ENCODE measurements around the gene ZRANB3.

Gene ZRANB3

GRCh38 chr2:135557530-135557929 lies 26.5 kb upstream of the ZRANB3 start (continued):
- TF ChIP-seq, protein P1, sequence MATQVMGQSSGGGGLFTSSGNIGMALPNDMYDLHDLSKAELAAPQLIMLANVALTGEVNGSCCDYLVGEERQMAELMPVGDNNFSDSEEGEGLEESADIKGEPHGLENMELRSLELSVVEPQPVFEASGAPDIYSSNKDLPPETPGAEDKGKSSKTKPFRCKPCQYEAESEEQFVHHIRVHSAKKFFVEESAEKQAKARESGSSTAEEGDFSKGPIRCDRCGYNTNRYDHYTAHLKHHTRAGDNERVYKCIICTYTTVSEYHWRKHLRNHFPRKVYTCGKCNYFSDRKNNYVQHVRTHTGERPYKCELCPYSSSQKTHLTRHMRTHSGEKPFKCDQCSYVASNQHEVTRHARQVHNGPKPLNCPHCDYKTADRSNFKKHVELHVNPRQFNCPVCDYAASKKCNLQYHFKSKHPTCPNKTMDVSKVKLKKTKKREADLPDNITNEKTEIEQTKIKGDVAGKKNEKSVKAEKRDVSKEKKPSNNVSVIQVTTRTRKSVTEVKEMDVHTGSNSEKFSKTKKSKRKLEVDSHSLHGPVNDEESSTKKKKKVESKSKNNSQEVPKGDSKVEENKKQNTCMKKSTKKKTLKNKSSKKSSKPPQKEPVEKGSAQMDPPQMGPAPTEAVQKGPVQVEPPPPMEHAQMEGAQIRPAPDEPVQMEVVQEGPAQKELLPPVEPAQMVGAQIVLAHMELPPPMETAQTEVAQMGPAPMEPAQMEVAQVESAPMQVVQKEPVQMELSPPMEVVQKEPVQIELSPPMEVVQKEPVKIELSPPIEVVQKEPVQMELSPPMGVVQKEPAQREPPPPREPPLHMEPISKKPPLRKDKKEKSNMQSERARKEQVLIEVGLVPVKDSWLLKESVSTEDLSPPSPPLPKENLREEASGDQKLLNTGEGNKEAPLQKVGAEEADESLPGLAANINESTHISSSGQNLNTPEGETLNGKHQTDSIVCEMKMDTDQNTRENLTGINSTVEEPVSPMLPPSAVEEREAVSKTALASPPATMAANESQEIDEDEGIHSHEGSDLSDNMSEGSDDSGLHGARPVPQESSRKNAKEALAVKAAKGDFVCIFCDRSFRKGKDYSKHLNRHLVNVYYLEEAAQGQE (tag by site-specific recombination; IDR thresholded peaks at IDR 0.05): no peak
- no peak for TF ChIP-seq REPIN1 (tag by site-specific recombination; IDR thresholded peaks at IDR 0.05; ENCODE audit: low read depth)
- no peak for TF ChIP-seq HIC1 (tag by site-specific recombination; IDR thresholded peaks at IDR 0.05)

GRCh38 chr2:135555311-135555710 lies 24.3 kb upstream of the ZRANB3 start:
- TF ChIP-seq ZFHX2 (tag by site-specific recombination; conservative IDR thresholded peaks at IDR 0.05) (no peak), ZNF10 (tag by site-specific recombination; IDR thresholded peaks at IDR 0.05) (peak; percentile 83)
- Histone ChIP-seq H3K36me3 (ENCODE audit: control insufficient read depth in 2 of 2, insufficient read depth in 1 of 2, low read length in 2 of 2) (no peaks in the 10 kb centered on the region), H3K4me3 (ENCODE audit: low read depth, low read length) (no peak overlapping the region), H3K4me1 (ENCODE audit: control insufficient read depth, insufficient read depth, low read length) (no peaks in the 10 kb centered on the region), H3K9me3 (ENCODE audit: control insufficient read depth, insufficient read depth, low read depth, low read length) (no peaks in the 10 kb centered on the region), H3K27ac (ENCODE audit: extremely low read depth, low read depth, low read length) (no peak overlapping the region)
- ChIA-PET CTCF (interaction anchor here (0.7 kb wide), 2 partner anchors 17 to 1034 kb away, joined by 3 to 4 read pairs; no protein-coding TSS in a partner anchor), POLR2A (no interaction called here)

- CTCF ChIA-PET: interaction anchor here (0.7 kb wide), 1 partner anchor 21 kb away, joined by 4 read pairs; no protein-coding TSS in a partner anchor
- H3K36me3 ChIP-seq (ENCODE audit: control insufficient read depth in 2 of 2, insufficient read depth in 1 of 2, low read length in 2 of 2): no peaks in the 10 kb centered on the region
- H3K27ac ChIP-seq (ENCODE audit: extremely low read depth, low read depth, low read length): no peak overlapping the region
- POLR2A ChIA-PET: no interaction called here
- H3K4me3 ChIP-seq (ENCODE audit: low read depth, low read length): no peak overlapping the region
- H3K9me3 ChIP-seq (ENCODE audit: control insufficient read depth, insufficient read depth, low read depth, low read length): no peaks in the 10 kb centered on the region
- TF ChIP-seq ZNF747 (tag by site-specific recombination; IDR thresholded peaks at IDR 0.05) (no peak), ZNF514 (tag by site-specific recombination; IDR thresholded peaks at IDR 0.05) (no peak)
- H3K4me1 ChIP-seq (ENCODE audit: control insufficient read depth, insufficient read depth, low read length): no peaks in the 10 kb centered on the region
Measured at GRCh38 chr2:135552887-135553286, 21.9 kb upstream of the ZRANB3 start.

GRCh38 chr2:135551356-135551755 lies 20.3 kb upstream of the ZRANB3 start:
- ChIA-PET POLR2A (no interaction called here), CTCF (interaction anchor here (0.7 to 1.5 kb wide), 2 partner anchors 56 to 547 kb away, joined by 3 read pairs; no protein-coding TSS in a partner anchor)
- TF ChIP-seq, protein P2, sequence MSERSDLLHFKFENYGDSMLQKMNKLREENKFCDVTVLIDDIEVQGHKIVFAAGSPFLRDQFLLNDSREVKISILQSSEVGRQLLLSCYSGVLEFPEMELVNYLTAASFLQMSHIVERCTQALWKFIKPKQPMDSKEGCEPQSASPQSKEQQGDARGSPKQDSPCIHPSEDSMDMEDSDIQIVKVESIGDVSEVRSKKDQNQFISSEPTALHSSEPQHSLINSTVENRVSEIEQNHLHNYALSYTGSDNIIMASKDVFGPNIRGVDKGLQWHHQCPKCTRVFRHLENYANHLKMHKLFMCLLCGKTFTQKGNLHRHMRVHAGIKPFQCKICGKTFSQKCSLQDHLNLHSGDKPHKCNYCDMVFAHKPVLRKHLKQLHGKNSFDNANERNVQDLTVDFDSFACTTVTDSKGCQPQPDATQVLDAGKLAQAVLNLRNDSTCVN (tag by site-specific recombination; optimal IDR thresholded peaks at IDR 0.05): no peak
- TF ChIP-seq ZNF670 (tag by site-specific recombination; IDR thresholded peaks at IDR 0.05; ENCODE audit: low read depth) (no peak), ZNF239 (tag by site-specific recombination; IDR thresholded peaks at IDR 0.05) (no peak), ZNF19 (tag by site-specific recombination; IDR thresholded peaks at IDR 0.05; ENCODE audit: low read depth) (no peak), GLIS2 (tag by site-specific recombination; IDR thresholded peaks at IDR 0.05) (no peak), ZNF692 (tag by site-specific recombination; IDR thresholded peaks at IDR 0.05) (no peak), PATZ1 (tag by site-specific recombination; IDR thresholded peaks at IDR 0.05) (no peak), ZNF560 (tag by site-specific recombination; IDR thresholded peaks at IDR 0.05; ENCODE audit: borderline replicate concordance) (no peak)
- TF ChIP-seq, protein P3, sequence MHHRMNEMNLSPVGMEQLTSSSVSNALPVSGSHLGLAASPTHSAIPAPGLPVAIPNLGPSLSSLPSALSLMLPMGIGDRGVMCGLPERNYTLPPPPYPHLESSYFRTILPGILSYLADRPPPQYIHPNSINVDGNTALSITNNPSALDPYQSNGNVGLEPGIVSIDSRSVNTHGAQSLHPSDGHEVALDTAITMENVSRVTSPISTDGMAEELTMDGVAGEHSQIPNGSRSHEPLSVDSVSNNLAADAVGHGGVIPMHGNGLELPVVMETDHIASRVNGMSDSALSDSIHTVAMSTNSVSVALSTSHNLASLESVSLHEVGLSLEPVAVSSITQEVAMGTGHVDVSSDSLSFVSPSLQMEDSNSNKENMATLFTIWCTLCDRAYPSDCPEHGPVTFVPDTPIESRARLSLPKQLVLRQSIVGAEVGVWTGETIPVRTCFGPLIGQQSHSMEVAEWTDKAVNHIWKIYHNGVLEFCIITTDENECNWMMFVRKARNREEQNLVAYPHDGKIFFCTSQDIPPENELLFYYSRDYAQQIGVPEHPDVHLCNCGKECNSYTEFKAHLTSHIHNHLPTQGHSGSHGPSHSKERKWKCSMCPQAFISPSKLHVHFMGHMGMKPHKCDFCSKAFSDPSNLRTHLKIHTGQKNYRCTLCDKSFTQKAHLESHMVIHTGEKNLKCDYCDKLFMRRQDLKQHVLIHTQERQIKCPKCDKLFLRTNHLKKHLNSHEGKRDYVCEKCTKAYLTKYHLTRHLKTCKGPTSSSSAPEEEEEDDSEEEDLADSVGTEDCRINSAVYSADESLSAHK (tag by site-specific recombination; IDR thresholded peaks at IDR 0.05): no peak

More at GRCh38 chr2:135551356-135551755, 20.3 kb upstream of the ZRANB3 start:
- H3K4me1 ChIP-seq (ENCODE audit: control insufficient read depth, insufficient read depth, low read length): no peaks in the 10 kb centered on the region
- no peaks in the 10 kb centered on the region for H3K36me3 ChIP-seq (ENCODE audit: control insufficient read depth in 2 of 2, insufficient read depth in 1 of 2, low read length in 2 of 2)
- H3K9me3 ChIP-seq (ENCODE audit: control insufficient read depth, insufficient read depth, low read depth, low read length): no peaks in the 10 kb centered on the region
- H3K27ac ChIP-seq (ENCODE audit: extremely low read depth, low read depth, low read length): no peak overlapping the region
- no peak overlapping the region for H3K4me3 ChIP-seq (ENCODE audit: low read depth, low read length)
